NCI-H2196 treated with DMSO at 0.1 percent for 48 hours (cell line): ENCODE data around the gene RBM24.

Experiments
- DNase-seq: peaks from one replicate; lab custom pipeline; 2025; ENCODE audit not compliant: unreplicated experiment; lab: John Stamatoyannopoulos, UW

RBM24 gene

DNA sequence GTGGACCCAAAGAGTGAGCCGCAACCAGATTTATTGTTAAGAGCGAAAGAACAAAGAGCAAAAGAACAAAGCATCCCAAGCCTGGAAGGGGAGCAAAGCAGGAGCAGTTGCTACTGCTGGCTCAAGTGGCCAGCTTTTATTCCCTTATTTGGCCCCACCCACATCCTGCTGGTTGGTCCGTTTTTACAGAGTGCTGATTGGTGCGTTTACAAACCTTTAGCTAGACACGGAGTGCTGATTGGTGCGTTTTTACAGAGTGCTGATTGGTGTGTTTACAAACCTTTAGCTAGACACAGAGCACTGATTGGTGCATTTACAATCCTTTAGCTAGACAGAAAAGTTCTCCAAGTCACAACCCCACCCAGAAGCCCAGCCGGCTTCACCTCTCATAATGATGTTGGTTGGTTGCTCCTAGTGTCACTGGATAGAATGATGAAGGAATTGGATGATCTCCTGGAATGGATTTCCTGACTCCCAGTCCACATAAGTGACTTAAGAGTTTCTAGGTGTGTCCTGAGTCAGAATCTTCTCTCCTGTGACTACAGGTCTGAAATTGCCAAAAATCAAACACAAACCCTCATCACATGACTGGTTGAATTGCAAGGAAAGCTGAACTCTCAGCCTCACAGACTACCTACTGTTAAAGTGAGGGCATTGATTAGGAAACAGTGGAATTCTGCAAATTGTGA, 60.1 kb downstream of the RBM24 start:
- no peak for DNase-seq

DNA sequence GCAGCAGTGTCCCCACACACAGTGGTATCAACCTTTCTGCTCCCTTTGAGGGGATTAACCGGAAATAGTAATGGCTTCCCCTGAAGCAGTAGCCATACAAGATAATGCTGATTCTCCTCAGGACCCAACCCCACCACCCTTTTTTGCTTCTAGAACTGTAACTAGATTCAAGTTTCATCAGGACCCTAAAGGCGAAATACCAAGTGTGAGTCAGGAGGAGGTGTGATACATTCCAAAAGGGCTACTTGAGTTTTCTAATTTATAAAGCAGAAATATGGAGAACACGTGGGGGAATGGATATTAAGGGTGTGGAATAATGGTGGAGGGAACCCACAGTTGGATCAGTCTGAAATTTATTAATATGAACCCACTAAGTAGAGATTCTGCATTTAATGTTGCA, 60.7 kb downstream of the RBM24 start:
- no peak for DNase-seq

DNA sequence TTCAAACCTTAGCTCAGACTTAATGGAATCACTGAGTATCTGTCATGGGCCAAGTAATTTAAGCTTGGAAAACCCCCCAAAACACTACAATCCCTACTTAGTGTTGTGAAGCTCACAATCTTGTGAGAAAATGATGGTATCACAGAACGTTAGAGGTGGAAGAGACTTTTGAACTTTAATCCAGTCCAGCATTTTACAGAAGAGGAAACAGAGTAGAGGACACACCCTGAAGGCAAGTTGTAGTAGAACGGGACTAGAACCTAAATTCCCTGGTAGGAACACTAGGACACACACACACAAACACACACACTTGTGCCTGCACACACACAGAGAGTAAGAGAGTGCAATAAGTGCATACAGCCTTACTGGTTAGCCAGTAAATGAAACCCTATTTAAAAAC, 62.1 kb downstream of the RBM24 start:
- DNase-seq: no peak
